MM.1S (cell line): ENCODE measurements around the gene COL6A2.

Experiments used
- CTCF ChIP-seq: fragments of 300-600 bp; sonication (generic); IDR thresholded peaks from 2 replicates; pipeline ENCODE4 v1.5.1; 2016; ENCODE audit warnings: antibody characterized with exemption, low read length, mixed read lengths
- EZH2phosphoT487 ChIP-seq: fragments of 300-600 bp; sonication (generic); IDR thresholded peaks from 2 replicates; pipeline ENCODE4 v1.6.1; 2018; ENCODE audit warnings: antibody characterized with exemption, low read length

GRCh38 chr21:46067505-46068201 is 30.3 kb upstream of the COL6A2 start:
- TF ChIP-seq CTCF (no peak), EZH2phosphoT487 (no peak)
